Activated CD4-positive, alpha-beta T cell treated with anti-CD3 and anti-CD28 coated beads, Interleukin-2, amount 50 U/mL, for 4 hours (primary cell): ENCODE measurements around the gene CREBZF.

Experiments
- DNase-seq, 2 experiments: peaks; one replicate each; pipeline ENCODE4 v3.0.0-alpha.2; 2020

The CREBZF gene, protein sequence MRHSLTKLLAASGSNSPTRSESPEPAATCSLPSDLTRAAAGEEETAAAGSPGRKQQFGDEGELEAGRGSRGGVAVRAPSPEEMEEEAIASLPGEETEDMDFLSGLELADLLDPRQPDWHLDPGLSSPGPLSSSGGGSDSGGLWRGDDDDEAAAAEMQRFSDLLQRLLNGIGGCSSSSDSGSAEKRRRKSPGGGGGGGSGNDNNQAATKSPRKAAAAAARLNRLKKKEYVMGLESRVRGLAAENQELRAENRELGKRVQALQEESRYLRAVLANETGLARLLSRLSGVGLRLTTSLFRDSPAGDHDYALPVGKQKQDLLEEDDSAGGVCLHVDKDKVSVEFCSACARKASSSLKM

DNA sequence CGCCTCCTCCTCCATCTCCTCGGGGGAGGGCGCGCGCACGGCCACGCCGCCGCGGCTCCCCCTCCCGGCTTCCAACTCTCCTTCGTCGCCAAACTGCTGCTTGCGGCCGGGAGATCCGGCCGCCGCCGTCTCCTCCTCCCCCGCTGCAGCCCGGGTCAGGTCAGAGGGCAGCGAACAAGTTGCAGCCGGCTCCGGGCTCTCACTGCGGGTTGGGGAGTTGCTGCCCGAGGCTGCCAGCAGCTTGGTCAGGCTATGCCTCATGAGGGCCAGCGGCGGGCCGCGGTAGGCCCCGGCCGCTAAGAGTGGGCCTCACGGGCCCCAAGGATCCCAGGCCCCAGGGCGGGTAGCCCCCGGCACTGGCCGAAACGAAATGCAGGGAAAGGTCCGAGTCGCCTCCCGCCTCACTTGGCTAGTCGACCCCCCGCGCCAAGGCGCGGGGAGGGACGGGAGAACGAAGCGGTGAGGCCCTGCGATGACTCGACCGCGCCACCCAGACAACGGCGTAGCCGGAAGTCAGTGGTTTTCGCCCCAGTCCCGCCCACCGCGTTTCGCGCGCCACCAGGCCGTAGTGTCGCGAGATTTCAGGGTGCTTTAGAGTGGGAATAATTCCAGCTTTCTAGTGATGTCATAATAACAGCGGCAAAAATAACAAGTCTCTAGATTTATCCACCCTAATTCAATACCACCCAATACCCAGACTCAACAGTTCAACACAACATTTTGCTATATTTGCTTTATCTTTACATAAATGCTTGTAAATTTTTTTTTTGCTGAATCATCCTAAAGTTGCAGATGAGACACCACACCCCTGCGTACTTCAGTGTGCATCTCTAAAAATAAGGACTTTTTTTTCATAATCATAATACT, at the start of gene CREBZF:
CREBZF (minus strand) TSS at position 515 of the 867 bp plus-strand sequence; CDS start at position 261, 254 bp downstream.
- DNase-seq, result peak; percentile 88 to 90

DNA sequence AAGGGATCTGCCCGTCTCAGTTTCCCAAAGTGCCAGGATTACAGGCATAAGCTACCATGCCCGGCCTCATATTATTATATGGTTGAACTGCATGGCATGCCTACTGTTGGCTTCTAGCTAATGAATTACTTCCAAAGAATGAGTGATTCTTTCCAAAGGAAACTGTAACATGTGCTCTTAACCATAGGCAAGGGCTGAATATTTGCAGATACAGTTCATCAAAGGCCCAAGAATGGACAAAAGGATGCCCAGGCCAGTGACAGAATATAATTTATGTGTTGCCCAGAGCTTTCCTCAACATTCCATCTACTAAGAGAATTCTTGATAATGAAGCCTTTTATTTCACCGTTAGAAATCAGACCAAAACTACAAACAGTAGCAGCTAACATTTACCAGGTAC, 48.0 kb upstream of the CREBZF start:
- no peak for DNase-seq

DNA sequence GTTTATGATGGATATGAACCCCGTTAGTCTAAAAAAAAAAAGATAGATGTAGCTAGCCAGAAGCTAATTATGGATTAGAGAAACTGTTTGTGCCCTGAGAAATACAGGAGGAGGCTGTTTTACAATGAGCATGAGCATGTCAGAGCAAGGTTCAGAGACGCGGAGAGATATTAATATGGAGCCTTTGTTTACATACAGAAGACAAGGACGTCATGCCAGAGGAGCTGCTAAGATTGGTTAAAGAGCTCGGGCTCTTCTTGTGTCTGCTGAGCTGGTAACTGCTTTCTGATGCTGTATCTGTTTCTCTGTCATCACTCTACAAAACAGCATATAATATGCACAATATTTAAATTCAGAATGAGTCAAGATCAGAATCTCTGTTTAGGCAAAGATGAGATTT, 46.0 kb upstream of the CREBZF start:
- no peak for DNase-seq

DNA sequence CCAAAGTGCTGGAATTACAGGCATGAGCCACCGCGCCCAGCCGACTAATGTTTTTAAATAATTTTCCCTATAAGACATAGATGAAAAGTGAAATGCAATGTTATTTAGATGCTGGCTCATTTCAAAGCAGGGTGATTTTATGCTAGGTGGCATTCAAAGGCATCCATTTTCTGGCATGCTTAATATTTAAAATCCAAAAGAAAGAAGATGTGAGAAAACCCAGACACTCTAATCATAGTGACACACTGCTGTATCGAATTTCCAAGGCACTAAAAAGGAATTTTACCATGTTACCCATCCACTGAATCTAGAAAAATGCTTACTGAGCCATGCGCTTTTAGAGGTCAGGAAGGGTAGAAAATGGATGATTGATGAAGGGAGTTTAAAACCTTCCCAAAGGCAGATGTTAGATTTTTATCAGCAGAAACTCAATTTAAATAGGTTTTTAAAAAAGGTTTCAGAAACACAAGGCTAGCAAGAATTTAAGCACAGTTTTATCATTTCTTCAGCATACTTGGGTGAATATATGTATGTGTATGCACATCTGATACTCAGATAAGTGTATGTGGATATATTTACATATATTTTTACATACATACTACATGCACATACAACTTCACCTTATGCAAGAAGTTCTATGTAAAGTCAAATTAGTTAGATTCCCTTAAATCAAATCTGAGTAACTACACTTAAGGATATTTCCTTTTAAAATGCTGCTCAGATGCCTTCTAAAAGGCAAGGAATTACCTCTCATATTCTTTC, 45.2 kb upstream of the CREBZF start:
- no peak for DNase-seq

DNA sequence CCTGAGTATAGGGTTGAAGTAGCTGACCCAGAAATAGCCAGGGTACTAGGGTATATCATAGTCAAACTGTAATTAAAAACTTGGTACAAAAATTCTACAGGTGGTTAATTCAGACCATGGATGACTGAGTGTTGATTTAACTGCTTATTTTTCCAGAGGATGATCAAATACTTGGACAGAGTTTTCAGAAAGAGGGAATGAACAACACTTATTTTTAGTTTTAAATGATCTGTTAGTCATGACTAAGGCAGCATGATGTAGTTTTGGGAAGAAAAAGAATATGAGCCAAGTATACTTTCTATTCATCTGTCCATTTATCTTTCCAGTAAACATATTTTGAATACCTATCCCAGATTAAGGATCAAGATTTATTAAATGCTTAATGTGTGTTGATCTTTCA, 40.9 kb upstream of the CREBZF start:
- DNase-seq, result no peak

DNA sequence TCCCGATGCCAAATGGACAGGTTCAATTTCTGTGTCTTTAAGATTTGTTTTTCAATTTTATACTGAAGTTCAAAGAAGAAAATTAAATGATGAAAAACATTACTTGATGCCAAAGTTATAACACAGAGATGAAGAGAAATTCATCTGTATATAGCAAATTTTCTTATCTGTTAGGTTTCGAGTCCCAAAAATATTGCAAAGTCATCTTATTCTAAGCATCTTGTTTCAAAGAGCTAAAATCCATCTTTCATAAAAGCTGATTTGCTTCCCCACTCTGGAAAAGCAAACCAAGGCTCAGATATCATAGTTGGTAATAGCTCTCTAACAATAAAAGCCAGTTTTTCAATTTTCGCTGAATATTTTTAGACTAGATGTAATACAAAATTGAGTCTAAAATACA, 40.0 kb upstream of the CREBZF start:
- no peak for DNase-seq

DNA sequence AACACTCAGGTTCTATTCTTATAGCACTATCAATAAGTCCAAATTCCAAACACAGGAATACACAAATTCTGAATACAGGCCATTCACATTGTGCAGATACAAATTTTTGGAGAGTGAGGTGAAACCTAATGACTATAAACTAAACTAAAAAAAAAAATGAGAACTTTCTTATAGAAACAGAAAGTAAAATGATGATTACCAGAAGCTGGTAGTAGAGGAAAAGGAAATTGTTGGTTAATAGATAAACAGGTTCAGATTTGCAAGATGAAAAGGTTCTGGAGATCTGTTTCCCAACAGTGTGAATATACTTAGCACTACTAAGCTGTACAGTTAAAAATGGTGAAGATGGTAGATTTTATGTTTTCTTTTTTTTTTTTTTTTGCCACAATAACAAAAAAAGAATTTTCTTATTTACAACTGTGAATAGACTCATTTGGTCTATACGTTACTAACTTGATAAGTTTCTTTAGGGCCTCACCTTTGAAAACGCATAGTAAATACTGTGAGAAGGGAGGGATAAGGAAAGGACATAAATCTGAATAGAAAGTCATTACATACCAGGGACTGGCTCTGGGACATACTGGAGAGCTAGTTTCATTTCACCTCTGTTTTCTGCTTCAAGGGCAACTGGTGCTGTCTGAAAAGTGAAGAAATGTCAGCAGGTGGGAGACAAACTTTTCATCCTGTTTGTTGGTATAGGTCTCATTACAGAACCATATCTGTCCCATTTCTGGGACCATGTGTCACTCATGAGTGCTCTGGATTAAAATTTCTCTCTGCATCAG, 35.2 kb upstream of the CREBZF start:
- DNase-seq, result no peak

DNA sequence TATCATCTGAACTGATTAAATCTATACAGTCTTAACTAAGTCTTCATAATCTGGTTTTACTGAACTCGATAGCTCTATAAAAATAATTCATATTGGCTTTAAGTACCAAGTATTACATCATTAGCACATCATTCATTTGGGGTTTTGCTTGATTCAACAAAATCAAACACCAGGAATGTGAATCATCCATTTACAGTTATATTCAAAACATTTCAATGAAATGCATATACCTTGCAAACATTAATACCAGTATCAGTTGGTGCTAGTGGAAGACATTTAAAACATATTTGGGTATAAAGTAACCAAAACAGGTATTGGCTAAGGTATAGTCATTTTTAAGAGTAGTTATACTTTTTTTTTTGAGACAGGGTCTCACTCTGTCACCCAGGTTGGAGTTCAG, 33.3 kb upstream of the CREBZF start:
- no peak for DNase-seq

DNA sequence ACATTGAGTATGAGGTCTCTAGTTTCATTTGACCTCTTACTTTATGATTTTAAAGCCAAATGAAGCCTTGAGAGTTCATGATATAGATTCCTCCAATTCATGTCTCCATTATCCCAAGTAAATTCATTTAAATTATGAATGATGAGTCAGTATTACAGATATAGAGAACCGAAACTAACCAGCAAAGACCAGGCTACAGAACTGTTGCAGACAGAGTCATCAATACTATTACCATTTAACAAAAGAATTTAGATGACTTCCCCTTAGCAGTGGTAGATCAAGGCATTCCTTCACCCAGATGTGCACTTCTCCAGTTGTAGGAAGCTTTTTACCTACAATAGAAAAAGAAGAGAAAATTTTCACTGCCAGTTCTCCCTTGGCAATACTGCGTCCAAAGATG, 32.8 kb upstream of the CREBZF start:
- no peak for DNase-seq

DNA sequence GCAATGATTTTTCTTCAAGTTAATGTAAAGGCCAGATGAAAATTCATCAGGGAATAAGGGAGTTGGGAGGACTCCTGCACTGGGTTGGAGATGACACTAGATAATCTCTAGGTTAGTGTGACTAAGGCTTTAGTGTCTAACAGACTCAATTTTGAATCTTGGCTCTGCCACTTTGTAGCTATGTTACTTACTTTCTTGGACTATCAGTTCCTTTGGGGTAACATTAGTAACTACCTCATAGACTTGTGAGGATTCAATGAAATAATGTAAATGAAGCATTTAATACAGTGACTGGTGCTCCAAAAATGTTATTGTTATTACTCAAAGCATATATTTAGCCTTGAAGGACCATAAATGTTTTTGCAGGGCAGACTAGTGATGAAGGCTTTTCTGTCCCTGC, 30.6 kb upstream of the CREBZF start:
- no peak for DNase-seq

DNA sequence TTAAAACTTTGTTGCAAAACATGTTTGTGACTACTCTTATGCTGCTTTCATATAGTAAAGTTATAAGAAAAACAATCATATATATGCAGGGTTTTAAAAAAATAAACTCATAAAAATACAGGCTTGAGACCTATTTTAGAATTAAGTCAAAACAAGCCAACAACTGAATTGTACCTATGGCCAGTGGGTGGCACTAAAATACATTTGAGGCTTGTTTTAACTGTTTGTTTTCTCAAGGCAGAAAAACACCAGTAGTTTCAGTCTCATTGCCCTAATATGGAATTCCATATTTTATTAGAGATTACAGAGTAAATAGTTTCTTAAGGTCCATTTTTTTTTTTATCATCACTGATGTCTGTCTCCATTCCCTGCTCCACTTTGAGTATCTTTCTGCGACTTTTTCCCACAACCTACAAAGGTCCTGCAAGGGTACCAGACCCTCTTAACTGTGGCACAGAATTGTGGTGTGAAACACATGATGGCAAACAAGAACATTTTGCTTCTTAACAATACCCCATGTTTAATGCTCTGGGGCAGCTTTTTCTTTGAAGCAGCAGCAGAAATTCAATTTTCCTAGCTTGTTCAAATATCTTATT, 29.6 kb upstream of the CREBZF start:
- no peak for DNase-seq

DNA sequence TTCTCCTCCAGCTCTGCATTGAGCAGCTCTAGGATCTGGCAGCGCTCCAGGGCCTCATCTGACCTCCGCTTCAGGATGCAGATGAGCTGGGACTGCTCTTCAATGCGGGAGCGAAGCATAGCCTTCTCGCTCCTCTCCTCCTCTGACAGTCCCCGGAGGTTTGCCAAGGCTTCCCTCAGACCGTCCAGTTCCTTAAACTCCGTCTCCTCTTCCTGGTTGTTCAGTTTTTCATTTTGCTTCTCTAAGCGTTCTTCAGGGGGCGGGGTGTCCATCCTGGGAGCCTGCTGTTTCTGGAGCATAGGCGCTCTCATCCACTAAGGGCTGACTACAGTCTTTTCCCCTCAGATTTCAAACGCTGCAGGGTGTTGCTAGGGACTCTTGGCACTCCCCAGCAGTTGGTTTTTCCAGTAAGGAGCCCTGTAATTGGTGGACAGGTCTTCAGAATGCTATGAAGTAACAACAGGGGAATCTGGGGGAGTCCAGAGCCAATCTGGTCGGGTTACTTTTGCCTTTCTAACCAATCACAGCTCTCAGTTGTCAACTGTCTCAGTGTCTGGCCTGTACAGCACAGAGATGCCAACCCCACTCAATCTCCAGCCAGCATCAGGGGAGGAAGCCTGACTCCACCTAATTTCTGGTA, 21.0 kb upstream of the CREBZF start, which contains the start of gene CCDC89:
CCDC89 (minus strand) TSS at position 376 of the 640 bp plus-strand sequence; CDS start at position 311, 65 bp downstream.
- DNase-seq, result no peak

DNA sequence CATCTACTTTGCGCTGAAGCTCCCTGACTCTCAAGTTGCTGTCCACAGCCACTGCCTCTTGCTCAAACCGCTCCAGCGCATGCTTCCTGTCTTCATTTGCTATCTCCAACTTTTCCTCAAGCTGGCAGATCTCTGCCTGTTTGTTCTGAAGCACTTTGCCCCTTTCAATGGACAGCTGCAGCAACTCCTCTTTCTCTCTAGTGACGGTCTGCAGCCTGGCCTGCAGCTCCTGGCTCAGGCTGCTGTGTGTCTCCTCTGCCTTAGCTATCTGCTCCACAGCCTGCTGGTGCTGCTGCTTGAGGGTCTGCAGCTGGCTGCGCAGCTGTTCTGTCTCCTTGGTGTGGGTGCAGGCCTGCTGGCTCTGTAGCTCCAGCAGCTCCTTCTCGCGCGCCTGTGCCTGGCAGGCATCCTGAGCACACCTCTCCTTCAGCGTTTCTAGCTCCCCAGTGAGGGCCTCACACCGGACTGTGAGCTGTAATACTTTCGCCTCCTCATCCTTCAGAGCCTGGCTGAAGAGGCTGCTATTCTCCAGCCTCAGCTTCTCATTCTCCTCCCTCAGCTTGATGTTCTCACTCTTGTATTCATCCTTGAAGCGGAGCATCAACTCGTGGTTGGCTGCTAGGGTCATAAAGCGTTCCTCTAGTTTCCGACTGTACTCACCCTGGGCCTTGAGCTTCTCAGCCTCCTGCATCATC, 20.3 kb upstream of the CREBZF start:
- DNase-seq, result no peak

DNA sequence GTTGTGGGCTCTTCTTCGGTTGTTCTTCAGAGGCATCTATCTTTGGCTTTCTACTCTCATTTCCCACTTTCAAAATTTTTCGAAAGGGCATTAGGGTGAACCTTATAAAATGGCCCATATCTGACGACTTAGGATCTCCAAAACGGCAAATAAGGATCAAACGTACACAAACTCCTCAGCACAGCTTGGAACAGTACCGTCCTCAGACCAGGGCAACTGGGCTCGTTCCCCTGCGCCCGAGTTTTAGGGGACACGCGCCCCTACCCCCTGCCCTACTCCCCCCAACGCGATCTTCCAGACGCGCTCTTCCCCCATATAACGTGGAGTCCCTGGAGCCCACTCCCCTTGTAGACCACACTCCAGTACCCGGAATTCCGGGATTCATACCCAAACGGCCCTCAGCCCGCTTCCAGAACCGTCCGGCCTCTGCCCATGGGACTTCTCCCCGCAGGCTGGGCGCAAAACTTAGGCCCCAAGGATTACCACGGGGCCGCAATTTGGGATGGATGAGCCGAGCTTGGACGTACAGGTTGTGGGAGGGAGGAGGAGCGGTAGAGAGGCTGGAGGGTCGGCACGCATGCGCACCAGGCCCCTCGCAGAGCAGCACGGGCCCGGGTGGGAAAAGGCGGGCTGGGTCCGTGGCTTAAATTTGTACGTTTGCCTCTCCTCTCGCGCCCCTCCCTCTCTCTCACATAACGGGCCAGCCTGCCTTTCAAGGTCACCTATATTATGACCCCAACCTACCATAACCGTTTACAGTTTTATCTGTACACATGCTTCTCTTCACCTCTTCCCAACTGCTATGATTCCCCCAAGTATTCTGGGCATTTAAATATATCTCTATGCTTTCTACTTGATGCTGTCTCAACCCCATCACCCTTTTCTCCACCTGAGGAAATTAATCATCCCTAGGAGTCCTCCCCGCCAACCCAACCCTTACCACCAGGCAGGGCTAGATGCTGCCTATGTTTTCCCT, 17.7 kb upstream of the CREBZF start:
- DNase-seq, result peak; percentile 44 to 54

DNA sequence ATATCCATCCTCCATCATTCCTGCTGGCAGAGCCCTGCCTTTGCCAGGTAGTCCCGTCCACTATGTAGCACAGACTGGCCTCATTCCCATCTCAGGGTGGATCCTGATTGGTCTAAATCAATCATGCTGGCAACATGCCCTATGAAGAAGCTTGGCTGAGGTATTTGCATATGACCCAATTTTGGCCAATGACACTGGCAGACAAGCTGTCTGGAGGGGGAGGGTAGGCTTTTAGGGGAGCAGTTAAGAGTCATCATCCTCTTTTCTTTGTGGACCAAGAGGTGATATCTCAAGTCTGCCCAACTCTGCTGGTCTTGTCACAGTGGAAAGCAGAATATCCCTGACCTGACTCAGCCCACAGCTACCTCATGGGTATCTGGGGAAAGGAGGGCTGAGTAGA, 16.0 kb upstream of the CREBZF start:
- DNase-seq, result no peak

DNA sequence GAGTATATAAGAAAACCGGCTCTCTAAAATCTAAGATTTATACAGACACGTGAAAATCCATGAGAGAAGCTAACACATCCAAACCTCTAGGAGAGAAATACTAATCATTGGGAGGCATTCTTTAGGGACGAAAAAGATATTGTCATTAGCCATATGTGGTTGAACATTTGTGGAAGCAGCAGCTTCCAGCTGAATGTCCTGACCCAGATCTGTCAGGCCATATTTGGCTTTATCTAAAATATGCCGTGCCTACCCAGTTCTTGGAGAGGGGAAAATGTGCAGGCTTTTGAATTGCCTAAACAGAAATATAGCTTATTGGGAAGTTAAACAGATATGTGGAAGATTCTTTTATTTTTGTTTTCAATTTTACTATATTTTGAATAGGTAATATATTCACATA, 14.6 kb upstream of the CREBZF start:
- no peak for DNase-seq

DNA sequence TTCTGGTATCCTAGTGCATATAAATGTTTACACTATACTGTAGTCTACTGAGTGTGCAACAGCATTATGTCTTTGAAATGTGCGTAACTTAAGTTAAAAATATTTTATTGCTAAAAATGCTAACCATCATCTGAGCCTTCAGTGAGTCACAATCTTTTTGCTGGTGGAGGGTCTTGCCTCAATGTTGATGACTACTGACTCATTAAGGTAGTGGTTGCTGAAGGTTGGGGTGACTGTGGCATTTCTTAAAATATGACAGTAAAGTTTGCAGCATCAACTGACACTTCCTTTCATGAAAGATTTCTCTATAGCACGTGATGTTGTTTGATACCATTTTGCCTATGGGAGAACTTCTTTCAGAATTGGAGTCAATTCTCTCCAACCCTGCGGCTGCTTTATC, 8.5 kb upstream of the CREBZF start:
- DNase-seq, result no peak

DNA sequence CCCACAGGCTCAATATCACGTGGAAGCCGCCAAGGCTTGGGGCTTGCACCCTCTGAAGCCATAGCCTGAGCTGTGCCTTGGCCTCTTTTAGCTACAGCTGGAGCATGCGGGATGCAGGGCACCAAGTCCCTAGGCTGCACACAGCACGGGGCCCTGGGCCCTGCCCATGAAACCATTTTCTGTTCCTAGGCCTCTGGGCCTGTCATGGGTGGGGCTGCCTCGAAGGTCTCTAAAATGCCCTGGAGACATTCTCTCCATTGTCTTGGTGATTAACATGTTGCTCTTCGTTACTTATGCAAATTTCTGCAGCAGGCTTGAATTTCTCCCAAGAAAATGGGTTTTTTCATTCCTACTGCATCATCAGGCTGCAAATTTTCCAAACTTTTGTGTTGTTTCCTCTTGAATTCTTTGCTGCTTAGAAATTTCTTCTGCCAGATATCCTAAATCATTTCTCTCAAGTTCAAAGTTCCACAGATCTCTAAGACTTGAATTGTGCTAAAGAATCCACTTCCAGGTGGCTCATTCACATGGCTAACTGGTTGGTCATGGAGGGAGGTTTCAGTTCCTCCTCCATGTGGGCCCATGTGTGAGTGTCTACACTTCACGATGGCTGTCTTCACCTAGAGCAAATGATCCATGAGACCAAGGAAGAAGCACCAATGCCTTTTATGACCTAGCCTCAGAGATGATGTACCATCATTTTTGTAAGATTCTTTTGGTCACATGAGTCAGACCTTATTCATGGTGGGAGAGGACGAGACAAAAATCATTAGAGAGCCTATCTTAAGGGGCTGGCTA, 7.4 kb upstream of the CREBZF start:
- no peak for DNase-seq
